MCF 10A (cell line): ENCODE measurements around the gene UBE2V1. TPM values are rescaled to one million over a fixed set of nuclear protein-coding genes. Genes with fewer than 3 reads are reported as not detected.

Experiments used
- BruUV-seq: library from RNA; stranded (reverse); fragments of 400-500 nt; replicated peaks from 2 replicates; lab custom pipeline; 2021; lab: Mats Ljungman, UMichigan
- CTCF ChIA-PET: fragments of 300-600 bp; sonication (Branson Sonifier 250); formaldehyde crosslinking; extraction: SDS; loops from one replicate; lab custom pipeline; 2021; ENCODE audit warnings: antibody characterized with exemption, inconsistent platforms; lab: Yijun Ruan, JAX
- POLR2A ChIA-PET: fragments of 300-600, 350-650 bp; sonication (Branson Sonifier 250); formaldehyde crosslinking; extraction: SDS; loops from one replicate; lab custom pipeline; 2020; ENCODE audit warnings: antibody characterized with exemption, inconsistent platforms; lab: Yijun Ruan, JAX
- DNase-seq: peaks from one replicate; pipeline ENCODE4 v3.0.0-alpha.2; 2018; ENCODE audit not compliant: unreplicated experiment
- H3K27ac Mint-ChIP-seq: one replicate; pipeline ENCODE4 v1.8.0; 2022; ENCODE audit warnings: mild to moderate bottlenecking, low read depth, mixed read lengths; ENCODE audit not compliant: unreplicated experiment
- H3K27me3 Mint-ChIP-seq: one replicate; pipeline ENCODE4 v1.8.0; 2022; ENCODE audit warnings: mixed read lengths; ENCODE audit not compliant: insufficient read depth, unreplicated experiment
- H3K36me3 Mint-ChIP-seq: one replicate; pipeline ENCODE4 v1.8.0; 2022; ENCODE audit warnings: mild to moderate bottlenecking, moderate library complexity, mixed read lengths; ENCODE audit not compliant: insufficient read depth, unreplicated experiment
- H3K4me1 Mint-ChIP-seq: one replicate; pipeline ENCODE4 v1.8.0; 2022; ENCODE audit warnings: mixed read lengths; ENCODE audit not compliant: insufficient read depth, unreplicated experiment
- H3K4me3 Mint-ChIP-seq: one replicate; pipeline ENCODE4 v1.8.0; 2022; ENCODE audit warnings: mild to moderate bottlenecking, moderate library complexity, mixed read lengths; ENCODE audit not compliant: unreplicated experiment
- H3K9me3 Mint-ChIP-seq: one replicate; pipeline ENCODE4 v1.8.0; 2022; ENCODE audit warnings: mixed read lengths; ENCODE audit not compliant: unreplicated experiment
- CTCF ChIP-seq: fragments of 200-600 bp; IDR thresholded peaks from one replicate; pipeline ENCODE4 v1.8.0; 2022; ENCODE audit warnings: antibody characterized with exemption, mild to moderate bottlenecking; ENCODE audit not compliant: unreplicated experiment
- intact Hi-C: fragments of 100-400 bp; cut with micrococcal nuclease; formaldehyde crosslinking; loops from 2 replicates; pipeline ENCODE4 v1.14.1; 2022
- total RNA-seq: library from RNA; stranded (reverse); gene quantifications from 2 replicates; pipeline ENCODE4 v1.2.3, GENCODE V29; 2022

The UBE2V1 gene
- total RNA-seq, 1 experiment from 2014 or later = 99.5 TPM

DNA sequence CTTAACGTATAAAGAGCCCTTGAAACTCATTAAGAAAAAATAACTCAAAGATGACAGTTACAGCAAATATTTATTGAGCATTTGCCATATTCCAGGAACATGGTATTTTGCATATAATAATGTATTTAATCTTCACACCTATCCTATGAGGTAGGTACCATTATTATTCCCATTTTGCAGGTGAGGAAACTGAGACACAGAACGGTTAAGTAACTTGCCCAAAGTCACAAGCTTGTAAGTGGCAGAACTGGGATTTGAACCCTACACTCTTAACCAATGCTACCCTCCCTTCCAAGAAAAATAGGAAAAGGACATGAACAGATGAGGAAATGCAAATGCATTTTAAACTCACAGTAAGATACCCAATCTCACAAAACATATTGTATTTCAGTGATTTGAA is 5.3 kb upstream of the UBE2V1 start:
- DNase-seq = no peak
- H3K4me3 Mint-ChIP-seq = no peak overlapping the region
- H3K4me1 Mint-ChIP-seq = peaks cover 28% of the 10 kb centered on the region
- no peaks in the 10 kb centered on the region for H3K9me3 Mint-ChIP-seq
- H3K27ac Mint-ChIP-seq = no peak overlapping the region
- H3K36me3 Mint-ChIP-seq = peaks cover 12% of the 10 kb centered on the region
- CTCF ChIA-PET = interaction anchor here (1.1 to 20.7 kb wide), 4 partner anchors 9 to 57 kb away, joined by 3 to 696 read pairs (median 268); partner anchors contain the start of gene PEDS1
- no TSS peak for BruUV-seq
- POLR2A ChIA-PET = interaction anchor here (0.6 to 6.2 kb wide), 6 partner anchors 22 to 1625 kb away, joined by 4 to 113 read pairs (median 22); partner anchors contain the start of gene PEDS1
- intact Hi-C loops = no loop called here
- no peaks in the 10 kb centered on the region for H3K27me3 Mint-ChIP-seq
- TF ChIP-seq CTCF = no peak

DNA sequence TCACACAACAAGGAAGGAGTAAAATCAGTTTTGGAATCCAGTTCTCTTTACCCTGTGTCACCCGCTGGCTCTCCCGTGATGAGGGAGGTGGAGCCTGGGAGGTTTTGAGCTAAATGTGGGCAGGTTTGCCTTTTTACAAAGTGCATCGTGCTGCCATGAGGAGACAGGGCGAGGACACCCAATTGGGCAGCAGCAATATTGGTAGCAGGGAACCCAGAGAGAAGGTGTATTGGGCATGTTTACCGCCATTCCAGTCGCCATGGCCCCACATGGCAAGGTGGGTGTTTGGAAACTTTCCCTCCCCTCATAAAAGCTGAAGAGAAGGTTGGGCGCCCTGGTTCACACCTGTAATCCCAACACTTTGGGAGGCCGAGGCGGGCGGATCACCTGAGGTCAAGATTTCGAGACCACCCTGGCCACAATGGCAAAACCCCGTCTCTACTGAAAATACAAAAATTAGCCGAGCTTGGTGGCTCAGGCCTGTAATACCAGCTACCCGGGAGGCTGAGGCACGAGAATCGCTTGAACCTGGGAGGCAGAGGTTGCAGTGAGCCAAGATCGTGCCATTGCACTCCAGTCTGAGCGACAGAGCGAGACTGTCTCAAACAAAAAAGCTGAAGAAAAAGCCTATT is 3.5 kb upstream of the UBE2V1 start:
- intact Hi-C loops = no loop called here
- H3K36me3 Mint-ChIP-seq = no peaks in the 10 kb centered on the region
- ChIA-PET POLR2A (interaction anchor here (0.7 to 12.6 kb wide), 28 partner anchors 7 to 808 kb away, joined by 3 to 386 read pairs (median 4); partner anchors contain the start of genes PARD6B, PEDS1 and PTPN1), CTCF (interaction anchor here (0.5 to 20.7 kb wide), 12 partner anchors 8 to 344 kb away, joined by 3 to 696 read pairs (median 6); partner anchors contain the start of gene PEDS1)
- peak overlapping the region; percentile 74 for H3K4me3 Mint-ChIP-seq
- no peak for DNase-seq
- no peaks in the 10 kb centered on the region for H3K9me3 Mint-ChIP-seq
- H3K27me3 Mint-ChIP-seq = no peaks in the 10 kb centered on the region
- H3K27ac Mint-ChIP-seq = peak overlapping the region; percentile 89
- peaks cover 37% of the 10 kb centered on the region for H3K4me1 Mint-ChIP-seq
- TF ChIP-seq CTCF = no peak
- BruUV-seq = TSS peak; percentile 47

- ChIA-PET CTCF (interaction anchor here (0.6 to 20.7 kb wide), 12 partner anchors 11 to 344 kb away, joined by 3 to 696 read pairs (median 6); partner anchors contain the start of gene PEDS1), POLR2A (interaction anchor here (0.5 to 12.6 kb wide), 39 partner anchors 8 to 808 kb away, joined by 3 to 386 read pairs (median 4); partner anchors contain the start of genes CEBPB, PARD6B, PEDS1 and PTPN1)
- peak; percentile 97 for DNase-seq
- peaks cover 39% of the 10 kb centered on the region for H3K4me1 Mint-ChIP-seq
- no TSS peak for BruUV-seq
- H3K27ac Mint-ChIP-seq = peak overlapping the region; percentile 89
- intact Hi-C loops = no loop called here
- H3K4me3 Mint-ChIP-seq = peak overlapping the region; percentile 74
- no peaks in the 10 kb centered on the region for H3K36me3 Mint-ChIP-seq
- no peaks in the 10 kb centered on the region for H3K9me3 Mint-ChIP-seq
- no peaks in the 10 kb centered on the region for H3K27me3 Mint-ChIP-seq
- TF ChIP-seq CTCF = no peak
These were observed 2.8 kb upstream of the UBE2V1 start for GRCh38 chr20:50115591-50116367.
